Epidermal melanocyte (primary cell): ENCODE measurements around the gene MRGPRE.

Experiments
- DNase-seq: peaks from one replicate; pipeline ENCODE4 v3.0.0; 2011; ENCODE audit warnings: low spot score; ENCODE audit not compliant: insufficient read length

The MRGPRE gene

GRCh38 chr11:3178349-3178748, 53.9 kb downstream of the MRGPRE start:
- DNase-seq: no peak

- DNase-seq: no peak
Observed at GRCh38 chr11:3177931-3178330, 54.3 kb downstream of the MRGPRE start.
